Measurements from ENCODE around the gene ADARB1. TPM values are rescaled to one million over a fixed set of nuclear protein-coding genes. Genes with fewer than 3 reads are reported as not detected.

The ADARB1 gene
- total RNA-seq, 1 donor: 18.4 TPM

DNA sequence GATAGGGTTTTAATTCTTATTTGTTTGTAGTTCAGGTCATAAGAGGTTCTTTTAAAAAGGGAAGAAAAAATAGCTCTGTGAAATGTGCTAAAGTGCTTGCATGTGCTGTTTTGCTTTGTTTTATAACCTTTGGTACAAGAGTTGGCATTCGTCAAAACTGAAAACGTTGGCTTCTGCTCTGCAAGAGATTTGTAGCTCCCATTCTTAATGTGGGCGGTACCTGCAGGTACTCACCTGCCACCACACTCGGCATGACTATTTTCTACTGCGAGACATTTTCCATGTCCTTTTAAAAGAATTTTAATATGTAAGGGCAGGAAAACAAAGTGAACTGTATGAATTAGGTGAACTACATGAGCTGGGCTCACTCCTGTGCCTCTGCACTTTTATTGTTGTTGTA is 92.6 kb downstream of the ADARB1 start:
- Histone ChIP-seq H3K9me3 (ENCODE audit: low read depth, low read length) (no peaks in the 10 kb centered on the region), H3K4me1 (ENCODE audit: insufficient read depth, low read length) (peaks cover 11% of the 10 kb centered on the region), H3K27me3 (ENCODE audit: insufficient read depth, low read length) (no peaks in the 10 kb centered on the region), H3K4me3 (ENCODE audit: low read length) (no peak overlapping the region)

DNA sequence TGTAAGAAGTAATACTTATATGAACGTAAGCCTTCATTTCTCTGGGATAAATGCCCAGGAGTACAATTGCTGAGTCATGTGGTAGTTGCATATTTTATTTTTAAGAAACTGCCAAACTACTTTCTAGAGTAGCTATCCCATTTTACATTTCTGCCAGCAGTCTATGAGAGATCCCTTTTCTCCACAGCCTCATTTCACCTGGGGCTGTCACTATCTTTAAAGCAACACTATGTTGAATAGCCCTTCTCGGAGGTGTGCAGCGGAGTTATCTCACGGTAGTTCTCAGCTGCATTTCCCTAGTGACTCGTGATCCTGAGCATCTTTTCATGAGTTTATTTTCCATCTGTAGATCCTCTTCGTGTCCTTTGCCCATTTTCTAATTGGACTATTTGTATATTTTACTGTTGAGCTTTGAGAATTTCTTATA is 93.4 kb downstream of the ADARB1 start:
- no peaks in the 10 kb centered on the region for H3K27me3 ChIP-seq (ENCODE audit: insufficient read depth, low read length)
- peaks cover 11% of the 10 kb centered on the region for H3K4me1 ChIP-seq (ENCODE audit: insufficient read depth, low read length)
- H3K9me3 ChIP-seq (ENCODE audit: low read depth, low read length): no peaks in the 10 kb centered on the region

DNA sequence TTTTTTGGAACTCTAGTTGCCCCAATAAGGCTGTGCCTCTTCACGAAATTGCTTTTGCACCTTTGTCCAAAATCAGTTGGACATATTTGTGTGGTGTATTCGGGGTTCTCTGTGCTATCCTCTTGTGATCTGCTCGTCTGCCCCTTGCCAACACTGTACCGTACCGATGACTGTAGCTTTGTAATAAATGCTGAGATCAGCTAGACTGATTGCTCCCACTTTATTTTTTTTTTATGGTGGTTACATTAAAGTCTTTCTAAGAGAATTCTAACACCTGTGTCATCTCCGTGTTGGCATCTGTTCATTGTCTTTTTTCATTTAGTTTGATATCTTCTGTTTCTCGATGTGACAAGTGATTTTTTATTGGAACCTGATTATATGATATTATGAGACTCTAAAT is 94.1 kb downstream of the ADARB1 start:
- H3K27me3 ChIP-seq (ENCODE audit: insufficient read depth, low read length): no peaks in the 10 kb centered on the region
- peaks cover 11% of the 10 kb centered on the region for H3K4me1 ChIP-seq (ENCODE audit: insufficient read depth, low read length)
- no peaks in the 10 kb centered on the region for H3K9me3 ChIP-seq (ENCODE audit: low read depth, low read length)
- H3K4me3 ChIP-seq (ENCODE audit: low read length): no peak overlapping the region

More for the DNA sequence above, 93.4 kb downstream of the ADARB1 start:
- H3K4me3 ChIP-seq (ENCODE audit: low read length): no peak overlapping the region

DNA sequence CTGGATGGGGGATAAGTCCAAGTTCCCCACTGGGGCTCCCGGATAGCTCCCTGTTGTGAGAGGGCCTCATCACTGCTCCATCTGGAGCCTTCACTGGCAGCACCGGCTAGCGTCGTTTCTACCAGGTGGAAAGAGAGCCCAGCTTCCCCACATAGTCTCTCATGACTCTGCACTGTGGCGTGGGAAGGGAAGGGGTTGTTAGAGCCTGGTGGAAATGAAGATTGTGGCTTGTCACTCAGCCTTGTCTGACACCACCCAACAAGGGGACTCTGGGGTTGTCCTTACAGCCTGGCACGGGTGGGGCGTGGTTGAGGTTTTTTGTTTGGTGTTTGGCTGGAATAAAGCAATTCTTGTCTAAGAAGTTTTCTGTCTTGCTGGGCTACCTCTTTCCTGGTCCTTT is 94.6 kb downstream of the ADARB1 start:
- Histone ChIP-seq H3K9me3 (ENCODE audit: low read depth, low read length) (no peaks in the 10 kb centered on the region), H3K27me3 (ENCODE audit: insufficient read depth, low read length) (no peaks in the 10 kb centered on the region), H3K4me1 (ENCODE audit: insufficient read depth, low read length) (peaks cover 11% of the 10 kb centered on the region), H3K4me3 (ENCODE audit: low read length) (no peak overlapping the region)

DNA sequence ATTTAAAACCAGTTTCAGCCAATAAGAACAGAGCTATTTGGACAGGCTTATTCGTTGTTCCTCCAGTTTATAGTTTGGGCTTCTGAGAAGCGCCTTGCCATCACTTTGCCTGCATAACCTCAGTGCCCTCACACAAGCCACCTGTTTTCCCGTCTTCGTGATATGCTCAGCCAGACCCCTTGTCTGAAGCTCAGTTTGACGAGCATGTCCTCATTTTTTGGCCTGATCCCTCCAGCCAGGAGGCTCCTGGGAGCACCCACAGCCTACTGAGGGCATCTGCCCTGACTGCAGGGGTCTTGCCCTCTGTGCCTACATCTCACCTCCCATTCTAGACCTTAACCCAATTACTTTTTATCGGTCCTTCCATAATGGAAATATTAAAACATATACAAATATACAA is 95.3 kb downstream of the ADARB1 start:
- H3K9me3 ChIP-seq (ENCODE audit: low read depth, low read length): no peaks in the 10 kb centered on the region
- peaks cover 11% of the 10 kb centered on the region for H3K4me1 ChIP-seq (ENCODE audit: insufficient read depth, low read length)
- no peak overlapping the region for H3K4me3 ChIP-seq (ENCODE audit: low read length)
- H3K27me3 ChIP-seq (ENCODE audit: insufficient read depth, low read length): no peaks in the 10 kb centered on the region

DNA sequence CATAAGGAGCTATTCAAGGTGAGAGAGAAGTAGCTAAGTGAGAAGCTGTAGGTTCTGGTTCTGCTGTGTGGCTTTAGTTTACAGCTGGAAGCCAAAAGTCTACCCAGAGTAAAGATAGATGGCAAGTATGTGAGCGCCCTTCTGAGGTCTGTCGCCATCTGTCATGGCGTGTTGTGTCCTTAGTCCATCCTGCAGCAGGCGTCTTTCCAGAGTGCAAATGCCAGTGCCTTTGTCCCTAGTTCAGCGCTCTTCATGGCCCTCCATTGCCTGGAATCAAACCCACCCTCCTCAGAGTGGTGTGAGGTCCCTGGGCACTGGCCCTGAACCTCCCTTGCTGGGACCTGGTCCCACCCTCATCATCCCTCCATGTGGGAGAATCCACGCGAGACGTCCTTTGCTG is 96.6 kb downstream of the ADARB1 start:
- Histone ChIP-seq H3K4me1 (ENCODE audit: insufficient read depth, low read length) (peaks cover 11% of the 10 kb centered on the region), H3K9me3 (ENCODE audit: low read depth, low read length) (no peaks in the 10 kb centered on the region), H3K4me3 (ENCODE audit: low read length) (no peak overlapping the region), H3K27me3 (ENCODE audit: insufficient read depth, low read length) (no peaks in the 10 kb centered on the region)

DNA sequence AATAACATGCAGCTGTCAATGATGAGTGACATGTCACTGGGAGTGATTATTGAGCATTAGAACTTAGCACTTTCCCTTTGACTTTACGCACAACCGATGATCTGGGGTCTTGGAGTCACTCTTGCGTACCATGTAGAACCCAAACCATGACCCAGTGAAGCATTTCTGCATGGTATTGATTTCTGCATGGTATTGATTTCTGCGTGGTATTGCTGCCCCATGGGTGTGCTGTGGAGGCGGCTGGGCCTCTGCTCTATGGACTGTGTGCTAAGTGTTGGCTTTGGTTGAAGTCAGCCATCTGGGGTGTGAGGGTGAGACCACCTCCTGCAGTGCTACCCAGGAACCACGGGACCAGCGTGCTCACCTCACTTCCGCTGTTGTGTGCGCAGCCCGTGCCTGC is 98.0 kb downstream of the ADARB1 start:
- peaks cover 11% of the 10 kb centered on the region for H3K4me1 ChIP-seq (ENCODE audit: insufficient read depth, low read length)
- no peaks in the 10 kb centered on the region for H3K27me3 ChIP-seq (ENCODE audit: insufficient read depth, low read length)
- H3K9me3 ChIP-seq (ENCODE audit: low read depth, low read length): no peaks in the 10 kb centered on the region
- H3K4me3 ChIP-seq (ENCODE audit: low read length): no peak overlapping the region

DNA sequence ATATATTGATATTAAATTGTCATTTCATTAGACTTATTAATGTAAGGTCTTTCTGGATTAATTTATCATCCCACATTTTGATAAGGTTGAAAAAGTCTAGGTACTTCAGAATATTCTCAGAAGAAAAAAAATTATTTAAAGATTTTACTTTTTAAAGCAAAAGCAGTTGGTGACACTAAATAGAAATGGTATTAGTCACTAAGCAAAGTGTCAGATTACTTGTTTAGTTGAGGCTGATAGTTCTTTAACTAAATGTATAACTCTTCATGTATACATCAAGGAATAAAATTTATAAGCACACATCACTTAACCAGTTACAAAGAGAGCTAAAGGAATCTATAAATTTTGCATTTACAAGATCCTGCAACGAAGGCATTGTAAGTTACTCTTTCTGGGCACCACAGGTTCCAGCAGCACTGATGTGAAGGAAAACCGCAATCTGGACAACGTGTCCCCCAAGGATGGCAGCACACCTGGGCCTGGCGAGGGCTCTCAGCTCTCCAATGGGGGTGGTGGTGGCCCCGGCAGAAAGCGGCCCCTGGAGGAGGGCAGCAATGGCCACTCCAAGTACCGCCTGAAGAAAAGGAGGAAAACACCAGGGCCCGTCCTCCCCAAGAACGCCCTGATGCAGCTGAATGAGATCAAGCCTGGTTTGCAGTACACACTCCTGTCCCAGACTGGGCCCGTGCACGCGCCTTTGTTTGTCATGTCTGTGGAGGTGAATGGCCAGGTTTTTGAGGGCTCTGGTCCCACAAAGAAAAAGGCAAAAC is 101.1 kb downstream of the ADARB1 start:
- H3K4me1 ChIP-seq (ENCODE audit: insufficient read depth, low read length): no peaks in the 10 kb centered on the region
- no peaks in the 10 kb centered on the region for H3K9me3 ChIP-seq (ENCODE audit: low read depth, low read length)
- no peaks in the 10 kb centered on the region for H3K27me3 ChIP-seq (ENCODE audit: insufficient read depth, low read length)
- H3K4me3 ChIP-seq (ENCODE audit: low read length): no peak overlapping the region

DNA sequence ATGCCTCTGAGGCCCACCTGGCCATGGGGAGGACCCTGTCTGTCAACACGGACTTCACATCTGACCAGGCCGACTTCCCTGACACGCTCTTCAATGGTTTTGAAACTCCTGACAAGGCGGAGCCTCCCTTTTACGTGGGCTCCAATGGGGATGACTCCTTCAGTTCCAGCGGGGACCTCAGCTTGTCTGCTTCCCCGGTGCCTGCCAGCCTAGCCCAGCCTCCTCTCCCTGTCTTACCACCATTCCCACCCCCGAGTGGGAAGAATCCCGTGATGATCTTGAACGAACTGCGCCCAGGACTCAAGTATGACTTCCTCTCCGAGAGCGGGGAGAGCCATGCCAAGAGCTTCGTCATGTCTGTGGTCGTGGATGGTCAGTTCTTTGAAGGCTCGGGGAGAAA is 101.8 kb downstream of the ADARB1 start:
- H3K27me3 ChIP-seq (ENCODE audit: insufficient read depth, low read length): no peaks in the 10 kb centered on the region
- H3K9me3 ChIP-seq (ENCODE audit: low read depth, low read length): no peaks in the 10 kb centered on the region
- no peak overlapping the region for H3K4me3 ChIP-seq (ENCODE audit: low read length)
- no peaks in the 10 kb centered on the region for H3K4me1 ChIP-seq (ENCODE audit: insufficient read depth, low read length)

DNA sequence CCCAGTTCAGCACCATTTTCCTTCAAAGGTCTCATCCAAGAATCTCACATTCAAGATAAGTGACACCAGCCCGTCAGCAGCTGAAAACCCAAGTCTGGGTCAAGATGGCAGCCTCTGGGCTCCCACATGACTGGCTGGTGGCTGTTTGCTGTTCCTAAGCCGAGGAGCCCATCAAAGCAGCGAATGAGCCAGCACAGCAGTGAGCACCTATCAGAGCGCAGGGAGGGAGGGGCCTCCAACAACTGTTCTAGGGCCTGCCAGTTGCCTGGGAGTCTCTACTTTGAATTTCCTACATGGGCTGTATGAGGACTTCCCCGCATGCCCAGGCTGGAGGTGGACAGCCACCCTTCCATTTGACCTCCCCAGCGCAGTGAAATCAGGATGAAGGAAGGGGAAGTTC is 102.7 kb downstream of the ADARB1 start:
- Histone ChIP-seq H3K4me1 (ENCODE audit: insufficient read depth, low read length) (no peaks in the 10 kb centered on the region), H3K4me3 (ENCODE audit: low read length) (no peak overlapping the region), H3K9me3 (ENCODE audit: low read depth, low read length) (no peaks in the 10 kb centered on the region), H3K27me3 (ENCODE audit: insufficient read depth, low read length) (no peaks in the 10 kb centered on the region)

DNA sequence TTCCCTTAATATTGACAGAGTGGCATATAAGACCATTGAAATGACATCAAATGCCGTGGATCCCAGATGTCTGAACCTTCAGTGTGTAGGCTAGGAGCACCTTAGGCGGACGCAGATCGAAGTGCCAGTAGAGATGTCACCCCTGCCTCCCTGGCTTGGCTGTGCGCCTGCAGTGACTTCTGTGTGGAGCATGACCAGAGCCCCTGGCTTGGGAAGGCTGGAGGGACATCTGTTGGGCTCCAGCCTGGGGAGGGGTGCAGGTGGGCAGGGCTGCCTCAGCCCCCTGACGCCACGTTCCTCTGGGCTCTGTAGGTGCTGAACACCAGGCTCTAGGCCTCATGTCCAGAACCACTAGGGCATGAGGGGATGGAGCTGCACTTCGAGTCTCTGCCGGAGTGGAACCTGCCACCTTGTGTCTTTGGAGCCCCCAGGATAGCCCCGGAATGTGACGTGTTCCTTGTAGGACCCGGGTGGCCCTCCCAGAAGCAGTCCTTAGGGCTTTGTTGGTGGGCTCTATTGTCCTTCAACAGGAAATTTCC is 103.8 kb downstream of the ADARB1 start:
- Histone ChIP-seq H3K27me3 (ENCODE audit: insufficient read depth, low read length) (no peaks in the 10 kb centered on the region), H3K9me3 (ENCODE audit: low read depth, low read length) (no peaks in the 10 kb centered on the region), H3K4me3 (ENCODE audit: low read length) (no peak overlapping the region), H3K4me1 (ENCODE audit: insufficient read depth, low read length) (no peaks in the 10 kb centered on the region)

DNA sequence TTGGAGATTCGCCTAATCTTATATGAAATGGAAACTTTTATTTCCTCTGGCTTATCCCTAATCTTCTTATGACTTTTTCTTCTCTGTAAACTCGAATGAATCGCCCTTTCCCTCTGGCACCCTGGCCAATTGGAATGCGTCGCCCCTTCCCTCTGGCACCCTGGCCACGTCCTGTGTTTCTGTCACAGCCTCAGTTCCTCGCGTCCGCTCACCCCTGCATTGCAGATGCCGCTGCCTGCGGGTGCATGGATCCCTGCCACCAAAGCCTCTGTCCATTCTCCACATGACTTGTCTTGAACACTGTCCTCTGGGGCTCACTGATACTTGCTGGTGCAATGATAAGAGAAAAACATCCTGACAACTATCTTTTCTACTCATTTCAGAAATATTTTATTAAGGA is 104.6 kb downstream of the ADARB1 start:
- Histone ChIP-seq H3K9me3 (ENCODE audit: low read depth, low read length) (no peaks in the 10 kb centered on the region), H3K27me3 (ENCODE audit: insufficient read depth, low read length) (no peaks in the 10 kb centered on the region), H3K4me3 (ENCODE audit: low read length) (no peak overlapping the region), H3K4me1 (ENCODE audit: insufficient read depth, low read length) (no peaks in the 10 kb centered on the region)

DNA sequence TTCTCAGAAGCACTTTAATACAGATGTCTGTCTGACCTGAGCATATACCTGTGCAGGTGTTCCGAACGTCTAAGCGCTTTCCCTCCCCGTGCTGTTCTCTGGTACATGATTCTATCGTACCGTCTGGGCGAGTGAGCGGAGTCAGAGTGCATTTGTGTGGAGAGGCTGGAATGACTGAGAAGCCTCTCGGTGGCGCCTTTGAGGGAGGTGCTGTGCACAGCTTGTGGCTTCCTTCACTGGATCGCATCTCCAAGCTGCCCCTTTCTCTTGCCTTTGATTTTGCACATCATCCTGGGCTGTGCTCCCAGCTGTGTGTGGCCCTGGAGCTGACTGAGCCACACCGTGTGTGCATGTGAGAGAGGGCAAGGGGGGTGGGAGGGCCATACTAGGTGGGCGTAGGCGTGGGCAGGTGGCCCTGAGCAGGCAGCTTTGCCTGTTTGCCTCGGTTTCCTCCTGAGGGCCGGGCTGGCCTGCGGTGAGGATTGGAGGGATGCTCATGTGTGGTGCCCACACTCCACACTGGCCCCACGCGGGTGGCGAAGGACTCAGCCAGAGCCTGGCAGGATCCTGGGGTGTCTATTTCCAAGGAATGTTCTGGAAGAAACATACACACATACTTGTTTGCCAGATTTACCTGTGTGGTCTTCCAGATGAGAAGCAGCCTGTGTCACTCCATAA is 105.3 kb downstream of the ADARB1 start:
- Histone ChIP-seq H3K27me3 (ENCODE audit: insufficient read depth, low read length) (no peaks in the 10 kb centered on the region), H3K4me3 (ENCODE audit: low read length) (no peak overlapping the region), H3K4me1 (ENCODE audit: insufficient read depth, low read length) (no peaks in the 10 kb centered on the region), H3K9me3 (ENCODE audit: low read depth, low read length) (no peaks in the 10 kb centered on the region)

DNA sequence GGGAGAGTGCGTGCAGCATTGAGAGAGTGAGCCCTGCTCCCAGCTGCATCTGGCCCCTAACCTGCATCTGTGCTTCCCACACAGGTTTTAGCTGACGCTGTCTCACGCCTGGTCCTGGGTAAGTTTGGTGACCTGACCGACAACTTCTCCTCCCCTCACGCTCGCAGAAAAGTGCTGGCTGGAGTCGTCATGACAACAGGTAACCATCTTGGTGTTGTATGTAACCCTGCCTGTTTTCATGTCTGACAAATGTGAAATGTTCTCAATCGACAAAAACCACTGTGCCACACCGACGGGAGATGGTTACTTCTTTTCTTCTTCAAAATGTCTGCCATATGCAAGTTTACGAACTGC is 105.8 kb downstream of the ADARB1 start:
- H3K9me3 ChIP-seq (ENCODE audit: low read depth, low read length): no peaks in the 10 kb centered on the region
- no peak overlapping the region for H3K4me3 ChIP-seq (ENCODE audit: low read length)
- no peaks in the 10 kb centered on the region for H3K4me1 ChIP-seq (ENCODE audit: insufficient read depth, low read length)
- H3K27me3 ChIP-seq (ENCODE audit: insufficient read depth, low read length): no peaks in the 10 kb centered on the region

DNA sequence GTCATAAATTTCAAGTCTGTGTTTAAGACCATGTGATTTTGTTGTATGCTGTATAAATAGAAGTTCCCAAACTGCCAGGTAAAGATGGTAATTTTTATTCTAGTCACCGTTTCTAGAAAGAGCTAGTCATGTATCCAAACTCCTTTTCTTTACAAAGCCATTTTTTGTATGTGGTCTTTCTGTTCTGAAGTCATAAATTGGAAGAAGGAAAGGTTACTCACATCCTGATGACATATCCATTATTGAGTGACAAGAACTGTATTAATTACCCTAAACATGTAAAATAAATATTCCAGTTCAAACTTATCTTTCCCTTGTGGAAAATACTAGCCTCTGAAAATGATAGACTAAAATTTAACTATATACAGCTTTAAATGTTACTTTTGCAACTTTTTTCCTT is 108.6 kb downstream of the ADARB1 start:
- H3K27me3 ChIP-seq (ENCODE audit: insufficient read depth, low read length): no peaks in the 10 kb centered on the region
- H3K4me1 ChIP-seq (ENCODE audit: insufficient read depth, low read length): no peaks in the 10 kb centered on the region
- H3K9me3 ChIP-seq (ENCODE audit: low read depth, low read length): peaks cover 20% of the 10 kb centered on the region

DNA sequence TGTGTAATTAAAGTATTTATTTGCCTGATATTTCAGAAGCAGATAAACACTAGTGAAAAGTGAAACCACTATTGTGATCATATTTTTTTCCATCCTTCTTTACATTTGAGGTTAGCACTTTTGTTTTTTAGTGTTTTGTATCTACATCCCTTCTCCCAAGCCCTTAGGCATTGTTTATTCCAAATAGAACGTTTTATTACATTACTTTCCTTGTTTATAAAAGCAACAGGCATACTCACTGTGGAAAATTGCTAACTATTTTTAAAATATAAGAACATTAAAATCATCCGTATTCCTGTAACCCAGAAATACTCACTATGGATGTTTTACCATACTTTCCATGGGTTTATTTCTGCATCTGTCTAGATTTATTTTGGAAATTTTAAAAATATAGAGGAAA is 109.5 kb downstream of the ADARB1 start:
- Histone ChIP-seq H3K4me3 (ENCODE audit: low read length) (no peak overlapping the region), H3K4me1 (ENCODE audit: insufficient read depth, low read length) (no peaks in the 10 kb centered on the region), H3K27me3 (ENCODE audit: insufficient read depth, low read length) (no peaks in the 10 kb centered on the region), H3K9me3 (ENCODE audit: low read depth, low read length) (peaks cover 29% of the 10 kb centered on the region)

More for the DNA sequence above, 108.6 kb downstream of the ADARB1 start:
- no peak overlapping the region for H3K4me3 ChIP-seq (ENCODE audit: low read length)

Measured in mononuclear cell (primary cell).